KG1 (cell line): ENCODE measurements around the gene FAM83E.
"Not testable (repeated sequence)": the region's sequence is repeated elsewhere in the genome, so short reads cannot be mapped to it uniquely, and the experiment has no call there.

Source experiments
- DNase-seq: peaks from one replicate; lab custom pipeline; 2025; lab: John Stamatoyannopoulos, UW

FAM83E gene

DNA sequence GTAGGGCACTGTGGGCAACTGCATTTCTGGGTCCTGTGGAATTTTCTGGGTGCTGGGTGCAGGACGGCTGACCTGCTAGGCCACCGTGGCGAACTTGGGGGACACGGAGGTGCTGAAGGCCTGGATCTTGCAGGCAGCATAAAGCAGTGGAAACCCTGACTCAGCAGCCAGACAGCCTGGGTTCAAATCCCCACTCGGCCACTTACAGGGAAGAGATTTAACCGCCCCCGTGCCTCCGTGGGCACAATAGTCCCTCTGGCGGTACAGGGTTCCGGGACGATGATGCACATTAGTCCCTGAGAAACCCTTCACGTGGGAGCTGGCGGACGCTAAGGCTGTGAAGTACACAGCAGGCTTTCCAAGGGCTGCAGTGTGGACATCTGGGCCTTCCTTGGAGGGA is 3.0 kb downstream of the FAM83E start:
- no peak for DNase-seq

GRCh38 chr19:48609571-48610108 is 5.2 kb downstream of the FAM83E start:
- DNase-seq: no peak

GRCh38 chr19:48608798-48609263 is 6.0 kb downstream of the FAM83E start:
- DNase-seq: peak; percentile 49

GRCh38 chr19:48607359-48607755 is 7.5 kb downstream of the FAM83E start:
- DNase-seq: no peak

DNA sequence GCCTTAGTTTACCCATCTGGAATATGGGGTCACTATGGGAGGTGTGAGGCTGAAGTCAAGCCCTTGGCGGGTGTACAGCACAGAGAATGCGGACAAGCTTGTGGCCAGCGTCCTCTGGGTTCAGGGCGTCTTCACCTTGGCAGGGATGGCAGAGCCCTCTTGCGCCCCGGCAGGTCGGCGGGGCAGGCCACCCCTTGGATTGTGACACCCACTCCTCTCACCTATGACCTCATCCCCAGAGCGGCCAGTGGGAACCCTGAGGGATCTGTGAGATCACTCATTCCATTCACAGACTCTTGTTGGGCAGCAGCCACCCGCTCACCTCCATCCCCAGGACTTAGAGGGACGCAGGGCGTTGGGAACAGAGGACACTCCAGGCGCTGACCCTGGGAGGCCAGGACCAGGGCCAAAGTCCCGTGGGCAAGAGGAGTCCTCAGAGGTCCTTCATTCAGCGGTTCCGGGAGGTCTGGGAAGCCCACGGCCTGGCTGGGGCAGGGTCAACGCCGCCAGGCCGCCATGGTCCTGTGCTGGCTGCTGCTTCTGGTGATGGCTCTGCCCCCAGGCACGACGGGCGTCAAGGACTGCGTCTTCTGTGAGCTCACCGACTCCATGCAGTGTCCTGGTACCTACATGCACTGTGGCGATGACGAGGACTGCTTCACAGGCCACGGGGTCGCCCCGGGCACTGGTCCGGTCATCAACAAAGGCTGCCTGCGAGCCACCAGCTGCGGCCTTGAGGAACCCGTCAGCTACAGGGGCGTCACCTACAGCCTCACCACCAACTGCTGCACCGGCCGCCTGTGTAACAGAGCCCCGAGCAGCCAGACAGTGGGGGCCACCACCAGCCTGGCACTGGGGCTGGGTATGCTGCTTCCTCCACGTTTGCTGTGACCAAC is 8.2 kb downstream of the FAM83E start, which contains the start of gene SPACA4:
Gene SPACA4, plus strand, starts transcription at position 280 of the 896 bp plus-strand sequence. Its CDS starts 237 bp downstream, at position 517.
- DNase-seq: no peak

DNA sequence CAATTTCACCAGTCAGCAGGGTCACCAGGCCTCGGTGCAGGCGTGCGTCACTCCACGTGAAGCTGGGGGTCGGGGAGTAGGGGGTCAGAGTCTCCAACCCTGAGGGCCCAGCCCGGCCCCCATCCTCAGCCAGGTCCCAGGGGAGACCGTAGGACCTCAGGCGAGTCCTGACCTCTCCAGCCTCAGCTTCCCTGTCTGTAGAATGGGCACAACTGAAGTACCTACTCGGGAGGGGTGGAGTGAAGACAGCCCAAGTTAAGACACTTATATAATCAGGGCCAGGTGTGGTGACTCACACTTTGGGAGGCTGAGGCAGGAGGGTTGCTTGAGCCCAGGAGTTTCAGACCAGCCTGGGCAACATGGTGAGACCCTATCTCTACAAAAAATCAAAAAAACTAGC is 11.0 kb downstream of the FAM83E start:
- no peak for DNase-seq

DNA sequence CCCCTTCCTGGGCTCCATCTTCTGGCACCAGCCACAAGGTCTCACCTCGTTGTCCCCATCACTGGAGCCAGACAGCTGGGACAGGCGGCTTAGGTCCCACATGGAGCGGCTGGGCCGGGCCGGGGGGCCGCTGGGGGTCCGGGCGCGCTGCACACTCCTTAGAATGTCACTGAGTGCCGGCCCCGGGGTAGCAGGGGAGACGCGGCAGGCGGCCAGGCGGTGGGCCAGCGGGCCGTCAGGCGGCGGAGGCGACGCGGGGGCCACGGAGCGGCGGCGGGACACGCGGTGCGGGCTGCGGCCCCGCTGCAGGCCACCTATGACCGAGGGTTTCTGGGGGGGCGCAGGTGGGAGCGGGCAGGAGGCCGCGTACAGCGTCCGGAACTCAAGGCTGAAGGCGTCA is 11.4 kb downstream of the FAM83E start:
- DNase-seq: no peak

DNA sequence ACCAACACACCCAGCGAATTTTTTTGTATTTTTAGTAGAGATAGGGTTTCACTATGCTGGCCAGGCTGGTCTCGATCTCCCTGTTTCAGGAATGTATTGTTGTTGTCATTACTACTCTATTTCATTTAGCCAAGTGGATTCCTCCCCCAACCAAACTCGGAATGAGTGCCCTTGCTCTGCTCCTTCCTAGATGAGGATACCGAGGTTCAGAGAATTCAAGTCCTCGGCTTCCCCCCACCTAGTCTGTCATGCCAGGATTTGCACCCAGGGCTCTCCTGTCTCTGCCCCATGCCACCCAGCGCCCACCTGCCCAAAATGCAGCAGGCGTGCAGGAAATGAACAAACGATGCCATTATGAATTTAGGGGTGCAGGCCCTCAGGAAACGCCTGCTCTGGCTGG is 11.9 kb downstream of the FAM83E start:
- DNase-seq: no peak

GRCh38 chr19:48600679-48601417 is 14.0 kb downstream of the FAM83E start:
- no peak for DNase-seq

GRCh38 chr19:48598996-48599700 is 15.7 kb downstream of the FAM83E start:
- DNase-seq: no peak

- no peak for DNase-seq
These were observed 18.0 kb downstream of the FAM83E start for GRCh38 chr19:48596679-48597465.

- DNase-seq: no peak
These were observed 18.6 kb downstream of the FAM83E start for GRCh38 chr19:48596237-48596636.

DNA sequence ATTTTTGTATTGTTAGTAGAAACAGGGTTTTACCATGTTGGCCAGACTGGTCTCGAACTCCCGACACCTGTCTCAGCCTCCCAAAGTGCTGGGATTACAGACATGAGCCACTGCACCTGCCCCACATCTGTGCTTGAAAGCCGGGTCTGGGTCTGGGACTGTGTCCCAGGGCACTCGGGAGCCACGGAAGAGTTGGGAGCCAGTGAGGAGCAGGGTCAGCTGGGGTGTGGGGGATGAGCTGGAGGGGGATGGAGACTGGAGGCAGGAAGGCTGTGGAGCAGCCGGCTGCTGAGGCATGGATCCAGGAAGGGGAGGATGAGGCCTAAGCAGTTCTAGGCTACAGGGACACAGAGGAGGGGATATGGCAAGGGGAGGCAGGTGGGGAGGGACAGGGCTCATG is 19.0 kb downstream of the FAM83E start:
- DNase-seq: no peak

- DNase-seq: no peak
These were observed 19.7 kb downstream of the FAM83E start for GRCh38 chr19:48595171-48595570.

DNA sequence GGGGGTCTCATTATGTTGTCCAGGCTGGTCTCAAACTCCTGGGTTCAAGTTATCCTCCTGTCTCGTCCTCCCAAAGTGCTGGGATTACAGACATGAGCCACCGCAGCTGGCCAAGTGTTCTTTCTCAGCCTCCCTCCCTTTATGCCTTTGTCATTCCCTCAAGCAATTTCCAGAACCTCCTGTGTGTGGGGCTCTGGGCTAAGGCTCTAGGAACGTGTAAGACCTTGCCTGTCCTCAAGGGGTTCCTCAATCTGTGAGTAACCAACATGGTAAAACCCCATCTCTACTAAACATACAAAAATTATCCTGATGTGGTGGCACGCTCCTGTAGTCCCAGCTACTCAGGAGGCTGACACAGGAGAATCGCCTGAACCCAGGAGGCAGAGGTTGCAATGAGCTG is 23.9 kb downstream of the FAM83E start:
- no peak for DNase-seq

DNA sequence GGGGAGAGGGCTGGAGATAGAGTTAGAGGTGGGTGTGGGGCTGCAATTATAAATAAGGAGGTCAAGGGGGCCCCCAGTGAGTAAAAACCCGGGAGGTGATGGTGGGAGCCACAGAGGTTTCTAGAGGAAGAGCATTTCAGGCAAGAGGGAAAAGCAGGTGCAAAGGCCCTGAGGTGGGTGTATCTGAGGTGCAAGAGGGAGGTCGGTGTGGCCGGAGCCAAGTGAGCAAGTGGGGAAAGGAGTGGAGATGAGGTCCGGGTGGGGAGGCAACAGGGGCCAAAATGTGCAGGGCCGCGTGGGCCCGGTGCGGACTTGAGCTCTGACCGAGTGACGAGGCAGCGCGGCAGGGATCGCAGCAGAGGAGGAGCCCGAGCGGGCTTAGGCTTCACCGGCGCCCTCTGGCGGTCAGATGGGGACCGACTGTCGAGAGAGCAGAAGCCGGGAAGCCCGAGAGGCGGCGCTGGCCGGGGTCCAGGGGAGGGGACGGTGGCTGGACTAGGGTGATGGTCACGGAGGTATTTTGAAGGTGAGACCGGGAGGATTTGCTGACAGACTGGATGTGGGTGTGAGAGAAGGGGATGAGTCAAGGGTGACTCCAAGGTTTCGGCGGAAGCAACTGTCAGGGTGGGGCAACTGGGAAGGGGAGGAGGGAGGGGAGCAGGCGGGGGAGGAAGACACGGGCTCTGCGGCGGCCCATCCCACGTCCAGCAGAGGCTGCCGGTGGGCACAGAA is 26.0 kb downstream of the FAM83E start:
- peak; percentile 88 for DNase-seq

GRCh38 chr19:48587387-48587786 is 27.5 kb downstream of the FAM83E start:
- DNase-seq: no peak

DNA sequence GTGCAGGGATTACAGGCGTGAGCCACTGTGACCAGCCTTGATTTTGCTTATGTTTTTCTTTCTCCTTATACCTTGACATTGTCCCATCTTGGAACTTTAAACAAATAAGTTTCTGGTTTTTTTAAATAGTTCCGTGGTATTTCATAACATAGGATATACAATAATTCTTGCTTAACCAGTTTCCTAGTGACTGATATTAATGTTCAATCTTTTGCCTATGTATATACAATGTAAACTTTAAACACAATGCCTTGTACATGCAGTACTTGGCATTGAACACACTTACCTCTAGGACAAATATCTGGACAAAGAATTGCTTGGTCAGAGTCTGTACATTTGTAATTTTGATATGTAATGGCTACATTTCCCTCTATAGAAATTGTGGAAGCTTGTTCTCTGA is 32.7 kb downstream of the FAM83E start:
- no peak for DNase-seq

DNA sequence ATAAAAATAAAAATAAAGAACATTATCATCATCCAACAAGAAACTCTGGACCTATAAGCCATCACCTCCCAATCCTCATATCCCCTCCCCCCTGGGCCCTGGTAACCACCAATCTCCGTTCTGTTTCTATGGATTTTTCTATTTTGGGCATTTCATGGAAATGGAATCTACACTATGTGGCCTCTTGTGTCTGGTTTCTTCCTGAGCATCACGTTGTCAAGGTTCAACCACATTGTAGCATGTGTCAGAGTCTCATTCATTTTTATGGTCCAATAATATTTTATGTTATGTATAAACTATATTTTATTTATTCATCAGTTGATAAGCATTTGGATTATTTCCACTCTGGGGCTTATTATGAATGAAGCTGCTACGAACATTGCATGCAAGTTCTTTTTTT is 36.0 kb downstream of the FAM83E start:
- DNase-seq: no peak

DNA sequence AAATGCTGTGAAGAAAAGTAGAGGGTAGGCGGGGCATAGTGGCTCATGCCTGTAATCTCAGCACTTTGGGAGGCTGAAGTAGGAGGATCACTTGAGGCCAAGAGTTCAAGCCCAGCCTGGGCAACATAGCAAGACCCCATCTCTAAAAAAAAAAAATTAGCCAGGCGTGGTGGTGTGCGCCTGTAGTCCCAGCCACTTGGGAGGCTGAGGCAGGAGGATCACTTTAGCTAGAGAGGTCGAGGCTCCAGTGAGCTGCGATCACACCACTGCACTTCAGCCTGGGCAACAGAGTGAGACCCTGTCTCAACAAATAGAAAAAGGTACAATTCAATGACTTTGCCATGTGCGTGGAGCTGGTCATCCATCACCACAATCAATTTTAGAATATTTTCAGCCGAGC is 37.0 kb downstream of the FAM83E start:
- not testable (repeated sequence) for DNase-seq
